Measurements from ENCODE around the gene LIPE.

DNA sequence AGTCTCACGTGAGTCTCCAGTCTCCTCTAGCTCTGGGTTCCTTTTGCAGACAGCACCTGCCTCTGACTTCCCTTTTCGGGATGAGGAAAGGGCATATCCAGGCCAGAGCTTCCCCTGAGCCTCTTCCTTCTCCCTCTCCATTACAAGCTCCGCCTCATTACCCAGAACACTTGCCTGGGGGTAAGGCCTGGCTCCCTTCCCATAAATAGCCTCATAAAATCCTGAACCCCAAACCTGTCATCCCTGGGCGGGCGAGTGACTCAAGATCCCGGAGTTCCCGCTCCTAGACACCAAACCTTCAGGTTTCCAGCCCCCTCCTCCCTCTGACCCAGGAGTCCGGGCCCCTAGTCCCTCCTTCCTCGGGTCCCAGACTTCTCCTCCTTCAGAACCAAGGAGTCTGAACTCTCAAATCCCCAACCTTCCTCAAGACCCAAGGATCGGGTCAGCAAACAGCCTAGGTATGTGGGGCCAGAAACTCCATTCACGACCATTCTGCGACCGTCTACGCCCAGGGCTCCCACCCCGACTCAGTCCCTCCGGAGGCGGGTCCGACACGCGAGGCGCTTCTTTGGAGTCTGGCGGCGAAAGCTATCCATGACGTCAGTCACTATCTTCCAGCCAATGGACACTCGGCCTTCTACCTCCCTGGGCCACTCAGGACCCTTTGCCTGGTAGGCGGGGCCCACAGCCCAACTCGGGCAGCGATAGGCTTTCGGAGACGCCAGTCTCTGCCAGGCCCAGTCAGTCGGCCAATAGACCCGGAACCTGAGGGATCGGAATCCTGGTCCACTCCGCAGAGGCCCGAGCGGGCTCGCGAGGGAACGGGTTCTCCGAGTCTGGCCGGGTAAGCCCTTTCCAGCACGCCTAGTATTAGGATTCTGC is 30.6 kb downstream of the LIPE start:
- TF ChIP-seq, protein P1, sequence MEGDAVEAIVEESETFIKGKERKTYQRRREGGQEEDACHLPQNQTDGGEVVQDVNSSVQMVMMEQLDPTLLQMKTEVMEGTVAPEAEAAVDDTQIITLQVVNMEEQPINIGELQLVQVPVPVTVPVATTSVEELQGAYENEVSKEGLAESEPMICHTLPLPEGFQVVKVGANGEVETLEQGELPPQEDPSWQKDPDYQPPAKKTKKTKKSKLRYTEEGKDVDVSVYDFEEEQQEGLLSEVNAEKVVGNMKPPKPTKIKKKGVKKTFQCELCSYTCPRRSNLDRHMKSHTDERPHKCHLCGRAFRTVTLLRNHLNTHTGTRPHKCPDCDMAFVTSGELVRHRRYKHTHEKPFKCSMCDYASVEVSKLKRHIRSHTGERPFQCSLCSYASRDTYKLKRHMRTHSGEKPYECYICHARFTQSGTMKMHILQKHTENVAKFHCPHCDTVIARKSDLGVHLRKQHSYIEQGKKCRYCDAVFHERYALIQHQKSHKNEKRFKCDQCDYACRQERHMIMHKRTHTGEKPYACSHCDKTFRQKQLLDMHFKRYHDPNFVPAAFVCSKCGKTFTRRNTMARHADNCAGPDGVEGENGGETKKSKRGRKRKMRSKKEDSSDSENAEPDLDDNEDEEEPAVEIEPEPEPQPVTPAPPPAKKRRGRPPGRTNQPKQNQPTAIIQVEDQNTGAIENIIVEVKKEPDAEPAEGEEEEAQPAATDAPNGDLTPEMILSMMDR (IDR thresholded peaks at IDR 0.05; ENCODE audit: low read depth, low read length, poor library complexity, severe bottlenecking), result no peak
- TF ChIP-seq EZH2phosphoT487 (IDR thresholded peaks at IDR 0.05; ENCODE audit: borderline replicate concordance, low read length), result no peak
